Measurements from ENCODE around the gene CCDC142. TPM values are rescaled to one million over a fixed set of nuclear protein-coding genes. Genes with fewer than 3 reads are reported as not detected.

Gene CCDC142
- total and polyA plus RNA-seq, 9 of the 15 experiments (the other 6 are each of a cell fraction or from before 2014, with no cell fraction given): 0.55 to 11.7 (median 7.2) TPM

DNA sequence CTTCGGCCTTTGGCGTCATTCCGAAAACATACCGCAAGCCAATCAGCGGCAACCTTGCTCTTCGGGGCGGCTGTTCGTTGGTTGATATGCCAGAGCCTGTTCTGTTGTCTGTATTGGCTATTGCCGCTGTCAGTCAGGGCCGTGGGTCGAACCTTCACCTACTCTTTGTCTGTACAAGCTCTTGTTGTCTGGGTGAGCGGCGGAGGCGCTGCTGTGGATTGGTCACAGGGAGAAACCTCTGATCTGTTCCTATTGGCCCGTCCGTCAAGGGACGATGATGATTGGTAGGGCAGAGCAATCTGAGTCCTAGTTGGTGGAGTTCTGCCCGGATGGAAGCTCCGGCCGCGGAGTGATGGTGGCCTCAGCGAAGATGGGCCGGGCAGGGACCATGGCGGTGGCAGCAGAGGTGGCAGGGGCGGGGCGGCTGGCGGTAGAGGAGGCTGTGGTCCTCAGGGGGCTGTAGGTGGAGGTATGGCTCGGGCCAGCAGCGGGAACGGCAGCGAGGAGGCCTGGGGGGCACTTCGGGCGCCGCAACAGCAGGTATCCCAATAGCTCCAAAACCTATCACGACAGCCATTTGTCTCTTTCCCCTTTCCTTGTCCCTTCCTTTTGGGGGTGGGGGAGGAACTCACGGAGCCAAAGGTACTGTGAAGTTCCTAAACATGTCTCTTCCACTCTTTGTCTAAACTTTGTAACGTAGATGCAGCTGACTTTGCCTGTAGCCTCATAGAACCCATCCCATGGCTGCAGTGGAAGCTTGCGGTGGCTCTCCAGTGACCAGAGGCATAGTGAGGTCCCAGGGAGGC, 24.5 kb downstream of the CCDC142 start, which contains the start of gene WBP1 (continued):
- TF ChIP-seq ZNF232 (CRISPR knock-in tag; IDR thresholded peaks at IDR 0.05): no peak
- peak; percentile 90 for TF ChIP-seq ZNF589 (CRISPR knock-in tag; IDR thresholded peaks at IDR 0.05; ENCODE audit: low read depth)
- no peak for TF ChIP-seq GTF2F1 (IDR thresholded peaks at IDR 0.05; ENCODE audit: low read depth, low read length)
- TF ChIP-seq MTA3 (IDR thresholded peaks at IDR 0.05; ENCODE audit: borderline replicate concordance): peak; percentile 45; the same call in 1 of the 2 replicates
- no peak for TF ChIP-seq MCM3 (IDR thresholded peaks at IDR 0.05)
- TF ChIP-seq, protein P1, sequence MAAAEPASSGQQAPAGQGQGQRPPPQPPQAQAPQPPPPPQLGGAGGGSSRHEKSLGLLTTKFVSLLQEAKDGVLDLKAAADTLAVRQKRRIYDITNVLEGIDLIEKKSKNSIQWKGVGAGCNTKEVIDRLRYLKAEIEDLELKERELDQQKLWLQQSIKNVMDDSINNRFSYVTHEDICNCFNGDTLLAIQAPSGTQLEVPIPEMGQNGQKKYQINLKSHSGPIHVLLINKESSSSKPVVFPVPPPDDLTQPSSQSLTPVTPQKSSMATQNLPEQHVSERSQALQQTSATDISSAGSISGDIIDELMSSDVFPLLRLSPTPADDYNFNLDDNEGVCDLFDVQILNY (CRISPR knock-in tag; IDR thresholded peaks at IDR 0.05): no peak
- TF ChIP-seq SRSF1 (IDR thresholded peaks at IDR 0.05; ENCODE audit: low read depth, low read length): no peak
- TF ChIP-seq, protein P2, sequence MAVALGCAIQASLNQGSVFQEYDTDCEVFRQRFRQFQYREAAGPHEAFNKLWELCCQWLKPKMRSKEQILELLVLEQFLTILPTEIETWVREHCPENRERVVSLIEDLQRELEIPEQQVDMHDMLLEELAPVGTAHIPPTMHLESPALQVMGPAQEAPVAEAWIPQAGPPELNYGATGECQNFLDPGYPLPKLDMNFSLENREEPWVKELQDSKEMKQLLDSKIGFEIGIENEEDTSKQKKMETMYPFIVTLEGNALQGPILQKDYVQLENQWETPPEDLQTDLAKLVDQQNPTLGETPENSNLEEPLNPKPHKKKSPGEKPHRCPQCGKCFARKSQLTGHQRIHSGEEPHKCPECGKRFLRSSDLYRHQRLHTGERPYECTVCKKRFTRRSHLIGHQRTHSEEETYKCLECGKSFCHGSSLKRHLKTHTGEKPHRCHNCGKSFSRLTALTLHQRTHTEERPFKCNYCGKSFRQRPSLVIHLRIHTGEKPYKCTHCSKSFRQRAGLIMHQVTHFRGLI (CRISPR knock-in tag; IDR thresholded peaks at IDR 0.05): no peak; the same call in 1 of the 2 replicates
- no peak for TF ChIP-seq POLR2AphosphoS5 (IDR thresholded peaks at IDR 0.05; ENCODE audit: control insufficient read depth, insufficient read depth, low read depth, low read length)
- no peak for TF ChIP-seq ZNF41 (CRISPR knock-in tag; conservative IDR thresholded peaks at IDR 0.05)
- no peak for TF ChIP-seq ELF1 (tag; IDR thresholded peaks at IDR 0.05)
- no peak for TF ChIP-seq CC2D1A (IDR thresholded peaks at IDR 0.05)
- TF ChIP-seq E2F3 (CRISPR knock-in tag; IDR thresholded peaks at IDR 0.05): no peak
- TF ChIP-seq, protein P3, sequence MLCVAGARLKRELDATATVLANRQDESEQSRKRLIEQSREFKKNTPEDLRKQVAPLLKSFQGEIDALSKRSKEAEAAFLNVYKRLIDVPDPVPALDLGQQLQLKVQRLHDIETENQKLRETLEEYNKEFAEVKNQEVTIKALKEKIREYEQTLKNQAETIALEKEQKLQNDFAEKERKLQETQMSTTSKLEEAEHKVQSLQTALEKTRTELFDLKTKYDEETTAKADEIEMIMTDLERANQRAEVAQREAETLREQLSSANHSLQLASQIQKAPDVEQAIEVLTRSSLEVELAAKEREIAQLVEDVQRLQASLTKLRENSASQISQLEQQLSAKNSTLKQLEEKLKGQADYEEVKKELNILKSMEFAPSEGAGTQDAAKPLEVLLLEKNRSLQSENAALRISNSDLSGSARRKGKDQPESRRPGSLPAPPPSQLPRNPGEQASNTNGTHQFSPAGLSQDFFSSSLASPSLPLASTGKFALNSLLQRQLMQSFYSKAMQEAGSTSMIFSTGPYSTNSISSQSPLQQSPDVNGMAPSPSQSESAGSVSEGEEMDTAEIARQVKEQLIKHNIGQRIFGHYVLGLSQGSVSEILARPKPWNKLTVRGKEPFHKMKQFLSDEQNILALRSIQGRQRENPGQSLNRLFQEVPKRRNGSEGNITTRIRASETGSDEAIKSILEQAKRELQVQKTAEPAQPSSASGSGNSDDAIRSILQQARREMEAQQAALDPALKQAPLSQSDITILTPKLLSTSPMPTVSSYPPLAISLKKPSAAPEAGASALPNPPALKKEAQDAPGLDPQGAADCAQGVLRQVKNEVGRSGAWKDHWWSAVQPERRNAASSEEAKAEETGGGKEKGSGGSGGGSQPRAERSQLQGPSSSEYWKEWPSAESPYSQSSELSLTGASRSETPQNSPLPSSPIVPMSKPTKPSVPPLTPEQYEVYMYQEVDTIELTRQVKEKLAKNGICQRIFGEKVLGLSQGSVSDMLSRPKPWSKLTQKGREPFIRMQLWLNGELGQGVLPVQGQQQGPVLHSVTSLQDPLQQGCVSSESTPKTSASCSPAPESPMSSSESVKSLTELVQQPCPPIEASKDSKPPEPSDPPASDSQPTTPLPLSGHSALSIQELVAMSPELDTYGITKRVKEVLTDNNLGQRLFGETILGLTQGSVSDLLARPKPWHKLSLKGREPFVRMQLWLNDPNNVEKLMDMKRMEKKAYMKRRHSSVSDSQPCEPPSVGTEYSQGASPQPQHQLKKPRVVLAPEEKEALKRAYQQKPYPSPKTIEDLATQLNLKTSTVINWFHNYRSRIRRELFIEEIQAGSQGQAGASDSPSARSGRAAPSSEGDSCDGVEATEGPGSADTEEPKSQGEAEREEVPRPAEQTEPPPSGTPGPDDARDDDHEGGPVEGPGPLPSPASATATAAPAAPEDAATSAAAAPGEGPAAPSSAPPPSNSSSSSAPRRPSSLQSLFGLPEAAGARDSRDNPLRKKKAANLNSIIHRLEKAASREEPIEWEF (CRISPR knock-in tag; IDR thresholded peaks at IDR 0.05): no peak
- no peak for TF ChIP-seq RNF2 (IDR thresholded peaks at IDR 0.05)
- TF ChIP-seq SMAD2 (IDR thresholded peaks at IDR 0.05; ENCODE audit: low read depth, low read length): no peak
- TF ChIP-seq, protein P4, sequence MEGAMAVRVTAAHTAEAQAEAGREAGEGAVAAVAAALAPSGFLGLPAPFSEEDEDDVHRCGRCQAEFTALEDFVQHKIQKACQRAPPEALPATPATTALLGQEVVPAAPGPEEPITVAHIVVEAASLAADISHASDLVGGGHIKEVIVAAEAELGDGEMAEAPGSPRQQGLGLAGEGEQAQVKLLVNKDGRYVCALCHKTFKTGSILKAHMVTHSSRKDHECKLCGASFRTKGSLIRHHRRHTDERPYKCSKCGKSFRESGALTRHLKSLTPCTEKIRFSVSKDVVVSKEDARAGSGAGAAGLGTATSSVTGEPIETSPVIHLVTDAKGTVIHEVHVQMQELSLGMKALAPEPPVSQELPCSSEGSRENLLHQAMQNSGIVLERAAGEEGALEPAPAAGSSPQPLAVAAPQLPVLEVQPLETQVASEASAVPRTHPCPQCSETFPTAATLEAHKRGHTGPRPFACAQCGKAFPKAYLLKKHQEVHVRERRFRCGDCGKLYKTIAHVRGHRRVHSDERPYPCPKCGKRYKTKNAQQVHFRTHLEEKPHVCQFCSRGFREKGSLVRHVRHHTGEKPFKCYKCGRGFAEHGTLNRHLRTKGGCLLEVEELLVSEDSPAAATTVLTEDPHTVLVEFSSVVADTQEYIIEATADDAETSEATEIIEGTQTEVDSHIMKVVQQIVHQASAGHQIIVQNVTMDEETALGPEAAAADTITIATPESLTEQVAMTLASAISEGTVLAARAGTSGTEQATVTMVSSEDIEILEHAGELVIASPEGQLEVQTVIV (CRISPR knock-in tag; IDR thresholded peaks at IDR 0.05; ENCODE audit: borderline replicate concordance): no peak
- TF ChIP-seq MYNN (IDR thresholded peaks at IDR 0.05): no peak
- TF ChIP-seq MYNN (CRISPR knock-in tag; IDR thresholded peaks at IDR 0.05): no peak
- no peak for TF ChIP-seq SRSF7 (optimal IDR thresholded peaks at IDR 0.05; ENCODE audit: low read depth, low read length)

All from K562 (cell line).